ENCODE measurements around the gene MTG1.
"Not testable (repeated sequence)": the region's sequence is repeated elsewhere in the genome, so short reads cannot be mapped to it uniquely, and the experiment has no call there.

Gene MTG1

DNA sequence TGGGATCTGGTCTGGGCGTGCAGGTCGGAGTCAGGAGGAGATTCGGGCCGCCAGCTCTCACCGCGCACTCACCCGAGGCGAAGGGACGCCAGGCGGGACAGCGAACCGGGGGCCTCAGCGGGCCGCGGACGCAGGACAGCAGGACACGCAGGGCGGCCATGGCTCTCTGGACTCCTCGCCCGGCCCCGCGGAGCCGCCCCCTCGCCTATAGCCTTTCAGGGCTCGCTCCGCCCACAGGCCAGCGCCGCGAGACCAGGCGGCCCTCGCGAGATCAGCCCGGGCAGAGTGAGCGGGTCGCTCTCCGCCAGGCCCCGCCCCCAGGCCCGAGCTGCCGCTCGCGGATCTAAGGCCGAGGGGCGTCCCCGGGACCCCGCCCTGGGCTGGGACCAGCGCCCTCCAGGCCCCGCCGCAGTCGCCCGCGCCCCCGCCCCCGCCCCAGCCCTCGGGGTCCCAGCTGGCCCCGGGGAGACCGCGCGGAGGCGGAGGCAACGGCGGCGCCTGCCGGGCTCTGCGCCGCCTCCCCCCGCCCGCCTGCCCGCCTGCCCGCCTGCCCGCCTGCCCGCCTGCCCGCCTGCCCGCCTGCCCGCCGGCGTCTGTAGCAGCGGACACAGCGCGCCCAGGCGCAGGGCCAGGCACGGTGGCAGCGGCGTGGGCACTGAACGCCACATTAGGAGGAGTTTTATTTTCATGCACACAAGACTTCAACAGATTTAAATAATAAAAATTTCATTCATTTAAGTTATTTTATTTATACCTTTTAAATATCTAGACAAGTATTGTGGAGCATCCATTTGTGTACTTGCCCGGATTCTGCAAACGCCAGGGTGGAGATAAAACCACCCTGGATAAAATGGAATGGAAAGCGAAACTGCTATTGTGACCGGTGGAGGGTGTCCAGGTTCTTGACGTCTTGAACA, 20.5 kb upstream of the MTG1 start, which contains the start of gene ECHS1:
ECHS1 (minus strand) TSS at position 181 of the 917 bp plus-strand sequence; CDS start at position 160, 21 bp downstream.
- peak; percentile 96 for DNase-seq (ENCODE audit: low read depth)
- H3K4me3 ChIP-seq (ENCODE audit: low read depth, low read length): peak within 1 kb of the TSS; percentile 68
- TF ChIP-seq MYC (IDR thresholded peaks at IDR 0.05; ENCODE audit: low read depth, low read length): peak; percentile 72
- TF ChIP-seq, protein P1, sequence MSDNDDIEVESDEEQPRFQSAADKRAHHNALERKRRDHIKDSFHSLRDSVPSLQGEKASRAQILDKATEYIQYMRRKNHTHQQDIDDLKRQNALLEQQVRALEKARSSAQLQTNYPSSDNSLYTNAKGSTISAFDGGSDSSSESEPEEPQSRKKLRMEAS (IDR thresholded peaks at IDR 0.05; ENCODE audit: low read depth, low read length): peak; percentile 28; the same call in 1 of the 2 replicates
- TF ChIP-seq, protein P2, sequence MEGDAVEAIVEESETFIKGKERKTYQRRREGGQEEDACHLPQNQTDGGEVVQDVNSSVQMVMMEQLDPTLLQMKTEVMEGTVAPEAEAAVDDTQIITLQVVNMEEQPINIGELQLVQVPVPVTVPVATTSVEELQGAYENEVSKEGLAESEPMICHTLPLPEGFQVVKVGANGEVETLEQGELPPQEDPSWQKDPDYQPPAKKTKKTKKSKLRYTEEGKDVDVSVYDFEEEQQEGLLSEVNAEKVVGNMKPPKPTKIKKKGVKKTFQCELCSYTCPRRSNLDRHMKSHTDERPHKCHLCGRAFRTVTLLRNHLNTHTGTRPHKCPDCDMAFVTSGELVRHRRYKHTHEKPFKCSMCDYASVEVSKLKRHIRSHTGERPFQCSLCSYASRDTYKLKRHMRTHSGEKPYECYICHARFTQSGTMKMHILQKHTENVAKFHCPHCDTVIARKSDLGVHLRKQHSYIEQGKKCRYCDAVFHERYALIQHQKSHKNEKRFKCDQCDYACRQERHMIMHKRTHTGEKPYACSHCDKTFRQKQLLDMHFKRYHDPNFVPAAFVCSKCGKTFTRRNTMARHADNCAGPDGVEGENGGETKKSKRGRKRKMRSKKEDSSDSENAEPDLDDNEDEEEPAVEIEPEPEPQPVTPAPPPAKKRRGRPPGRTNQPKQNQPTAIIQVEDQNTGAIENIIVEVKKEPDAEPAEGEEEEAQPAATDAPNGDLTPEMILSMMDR (IDR thresholded peaks at IDR 0.05; ENCODE audit: low read depth, low read length): no peak
- TF ChIP-seq POLR2A (IDR thresholded peaks at IDR 0.05; ENCODE audit: extremely low read depth, insufficient read length): peak; percentile 81

DNA sequence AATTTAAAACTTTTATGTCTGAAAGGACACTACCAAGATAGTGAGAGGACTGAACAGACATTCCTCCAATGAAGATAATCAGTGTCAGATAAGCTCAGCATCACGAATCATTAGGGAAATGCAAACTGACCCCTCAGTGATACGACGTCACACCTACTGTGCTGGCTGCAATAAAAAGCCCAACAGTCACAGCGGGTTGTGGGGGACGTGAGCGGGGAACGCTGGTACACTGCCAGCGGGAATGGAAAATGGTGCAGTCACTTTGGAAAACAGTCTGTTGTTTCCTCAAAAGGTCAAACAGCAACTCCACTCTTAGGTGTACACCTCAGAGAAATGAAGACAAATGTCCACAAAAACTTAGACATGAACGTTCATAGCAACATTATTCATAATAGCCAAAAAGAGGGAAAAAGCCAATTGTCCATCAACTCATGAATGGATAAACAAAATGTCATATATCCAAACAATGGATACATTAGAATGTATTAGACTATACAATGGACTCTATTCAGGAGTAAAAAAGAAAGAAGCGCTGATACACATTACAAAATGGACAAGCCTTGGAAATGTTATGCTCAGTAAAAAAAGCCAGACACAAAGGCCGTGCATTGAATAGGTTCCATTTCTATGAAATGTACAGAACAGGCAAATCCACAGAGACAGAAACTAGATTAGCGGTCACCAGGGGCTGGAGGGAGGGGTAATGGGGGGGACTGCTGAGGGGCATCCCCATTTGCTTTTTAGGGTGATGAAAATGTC, 18.4 kb upstream of the MTG1 start:
- no peak for DNase-seq (ENCODE audit: low read depth)
- no peak for TF ChIP-seq POLR2A (IDR thresholded peaks at IDR 0.05; ENCODE audit: extremely low read depth, insufficient read length)
- no peak for TF ChIP-seq MYC (IDR thresholded peaks at IDR 0.05; ENCODE audit: low read depth, low read length)
- TF ChIP-seq, protein P1 (IDR thresholded peaks at IDR 0.05; ENCODE audit: low read depth, low read length): no peak
- TF ChIP-seq, protein P2 (IDR thresholded peaks at IDR 0.05; ENCODE audit: low read depth, low read length): no peak
- H3K4me3 ChIP-seq (ENCODE audit: low read depth, low read length): no peak overlapping the region

DNA sequence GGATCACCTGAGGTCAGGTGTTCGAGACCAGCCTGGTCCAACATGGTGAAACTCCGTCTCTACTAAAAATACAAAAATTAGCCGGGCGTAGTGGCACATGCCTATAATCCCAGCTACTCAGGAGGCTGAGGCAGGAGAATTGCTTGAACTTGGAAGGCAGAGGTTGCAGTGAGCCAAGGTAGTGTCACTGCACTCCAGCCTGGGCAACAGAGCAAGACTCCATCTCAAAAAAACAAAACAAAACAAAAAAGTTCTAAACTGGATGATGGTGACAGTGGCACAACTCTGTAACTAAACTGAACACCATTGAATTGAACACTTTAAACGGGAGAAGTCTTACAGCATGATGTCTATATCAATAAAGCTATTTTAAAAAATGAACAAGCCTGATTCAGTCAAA, 17.8 kb upstream of the MTG1 start:
- not testable (repeated sequence) for H3K4me3 ChIP-seq (ENCODE audit: low read depth, low read length); DNase-seq (ENCODE audit: low read depth)

DNA sequence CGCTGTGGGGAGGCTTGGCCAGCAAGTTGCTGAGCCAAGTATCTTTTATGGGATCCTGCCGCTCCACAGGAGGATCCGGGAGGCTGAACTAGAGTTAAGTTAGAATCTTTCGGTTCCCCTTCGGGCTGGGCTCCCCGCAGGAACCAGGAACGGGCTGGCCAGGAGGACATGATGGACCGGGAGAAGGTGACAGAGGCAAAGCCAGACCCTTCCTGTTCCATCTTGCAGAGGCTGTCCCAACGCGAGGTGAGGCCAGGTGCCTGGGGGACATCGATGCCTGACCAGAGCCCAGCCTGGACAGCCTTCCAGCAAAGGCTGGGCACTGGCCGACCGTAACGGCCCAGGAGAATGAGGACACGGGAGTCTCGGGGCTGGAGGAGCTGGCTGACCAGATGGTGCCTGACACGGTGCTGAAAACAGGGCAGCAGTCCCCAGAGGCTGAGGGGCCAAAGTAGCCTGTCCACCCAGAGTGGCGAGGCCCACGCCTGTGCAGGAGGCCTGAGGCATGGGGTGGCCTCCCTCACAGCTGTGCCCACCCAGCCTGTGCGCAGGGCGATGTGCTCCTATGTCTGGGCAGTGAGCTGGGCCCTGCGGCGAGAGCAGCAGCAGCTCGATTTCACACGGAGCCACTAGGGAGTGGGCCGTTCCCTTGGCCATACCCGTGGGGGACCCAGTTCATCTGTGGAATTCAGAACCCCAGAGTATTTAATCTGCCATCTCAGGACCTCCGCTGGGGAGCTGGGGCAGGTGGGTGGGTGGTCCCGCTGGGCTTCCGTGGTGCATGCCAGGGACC, 16.7 kb upstream of the MTG1 start:
- no peak overlapping the region for H3K4me3 ChIP-seq (ENCODE audit: low read depth, low read length)
- TF ChIP-seq MYC (IDR thresholded peaks at IDR 0.05; ENCODE audit: low read depth, low read length): no peak
- no peak for TF ChIP-seq POLR2A (IDR thresholded peaks at IDR 0.05; ENCODE audit: extremely low read depth, insufficient read length)
- TF ChIP-seq, protein P1 (IDR thresholded peaks at IDR 0.05; ENCODE audit: low read depth, low read length): no peak
- TF ChIP-seq, protein P2 (IDR thresholded peaks at IDR 0.05; ENCODE audit: low read depth, low read length): no peak
- DNase-seq (ENCODE audit: low read depth): no peak

DNA sequence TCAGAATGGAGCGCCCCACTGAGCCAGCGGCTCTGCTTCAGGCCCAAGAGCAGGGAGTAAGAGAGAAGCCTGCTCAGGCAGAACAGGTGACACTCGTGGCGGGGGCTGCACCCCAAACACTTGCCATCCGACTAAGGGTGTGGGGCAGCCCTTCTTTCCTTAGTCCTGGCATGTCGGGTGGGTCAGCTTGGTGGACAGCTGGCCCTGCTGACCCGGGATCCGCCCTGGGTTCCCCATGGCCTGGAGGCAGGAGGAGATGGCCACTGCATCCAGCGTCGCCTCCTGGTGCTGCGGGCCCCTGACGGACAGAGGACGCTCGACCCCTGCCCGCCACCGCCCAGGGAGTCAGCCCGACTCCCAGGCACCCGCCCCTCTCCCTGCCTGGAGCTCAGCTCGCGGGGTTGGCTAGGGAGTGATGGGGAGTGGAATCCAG, 16.1 kb upstream of the MTG1 start:
- TF ChIP-seq MYC (IDR thresholded peaks at IDR 0.05; ENCODE audit: low read depth, low read length) (no peak), POLR2A (IDR thresholded peaks at IDR 0.05; ENCODE audit: extremely low read depth, insufficient read length) (no peak)
- TF ChIP-seq, protein P1 (IDR thresholded peaks at IDR 0.05; ENCODE audit: low read depth, low read length): no peak
- TF ChIP-seq, protein P2 (IDR thresholded peaks at IDR 0.05; ENCODE audit: low read depth, low read length): no peak
- no peak overlapping the region for H3K4me3 ChIP-seq (ENCODE audit: low read depth, low read length)
- no peak for DNase-seq (ENCODE audit: low read depth)

Data from NB4 (cell line).